ENCODE measurements around the gene CCDC175.

Gene CCDC175

DNA sequence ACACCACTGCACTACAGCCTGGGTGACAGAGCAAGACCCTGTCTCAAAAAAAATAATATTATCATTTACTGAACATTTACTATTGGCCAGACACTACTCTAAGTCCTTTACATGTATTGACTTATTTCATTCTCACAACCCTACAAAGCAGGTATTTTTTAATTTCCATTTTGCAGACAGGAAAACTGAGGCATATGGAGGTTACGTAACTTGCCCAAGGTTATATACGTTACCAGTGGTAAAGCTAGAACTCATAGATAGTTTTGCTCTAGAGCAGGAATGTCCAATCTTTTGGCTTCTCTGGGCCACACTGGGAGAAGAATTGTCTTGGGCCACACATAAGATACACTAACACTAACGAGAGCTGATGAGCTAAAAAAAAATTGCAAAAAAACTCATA is 98.1 kb downstream of the CCDC175 start:
- Histone ChIP-seq H3K9me3 (ENCODE audit: insufficient read depth, low read length, severe bottlenecking) (no peaks in the 10 kb centered on the region), H3K27me3 (ENCODE audit: insufficient read depth, low read length, poor library complexity) (no peaks in the 10 kb centered on the region), H3K27ac (ENCODE audit: low read length) (no peak overlapping the region), H3K4me2 (ENCODE audit: insufficient read depth, low read length) (no peak overlapping the region), H3K4me3 (ENCODE audit: low read depth in 1 of 2, low read length in 2 of 2) (no peak overlapping the region), H3K9ac (ENCODE audit: low read depth, low read length) (no peak overlapping the region), H3K79me2 (ENCODE audit: insufficient read depth, low read length) (peaks cover 9% of the 10 kb centered on the region; the same call in 1 of the 2 replicates), H3K4me1 (ENCODE audit: insufficient read depth, low read length) (peaks cover 29% of the 10 kb centered on the region), H2AFZ (ENCODE audit: low read depth, low read length) (no peak overlapping the region), H3K36me3 (ENCODE audit: insufficient read depth, low read length) (peaks cover 23% of the 10 kb centered on the region), H4K20me1 (ENCODE audit: insufficient read depth, low read length) (no peaks in the 10 kb centered on the region)
- no peak for ATAC-seq (ENCODE audit: insufficient read depth, low read depth)
- TF ChIP-seq EZH2 (IDR thresholded peaks at IDR 0.05; ENCODE audit: borderline replicate concordance, low read depth, low read length, severe bottlenecking): no peak
- TF ChIP-seq, protein P1, sequence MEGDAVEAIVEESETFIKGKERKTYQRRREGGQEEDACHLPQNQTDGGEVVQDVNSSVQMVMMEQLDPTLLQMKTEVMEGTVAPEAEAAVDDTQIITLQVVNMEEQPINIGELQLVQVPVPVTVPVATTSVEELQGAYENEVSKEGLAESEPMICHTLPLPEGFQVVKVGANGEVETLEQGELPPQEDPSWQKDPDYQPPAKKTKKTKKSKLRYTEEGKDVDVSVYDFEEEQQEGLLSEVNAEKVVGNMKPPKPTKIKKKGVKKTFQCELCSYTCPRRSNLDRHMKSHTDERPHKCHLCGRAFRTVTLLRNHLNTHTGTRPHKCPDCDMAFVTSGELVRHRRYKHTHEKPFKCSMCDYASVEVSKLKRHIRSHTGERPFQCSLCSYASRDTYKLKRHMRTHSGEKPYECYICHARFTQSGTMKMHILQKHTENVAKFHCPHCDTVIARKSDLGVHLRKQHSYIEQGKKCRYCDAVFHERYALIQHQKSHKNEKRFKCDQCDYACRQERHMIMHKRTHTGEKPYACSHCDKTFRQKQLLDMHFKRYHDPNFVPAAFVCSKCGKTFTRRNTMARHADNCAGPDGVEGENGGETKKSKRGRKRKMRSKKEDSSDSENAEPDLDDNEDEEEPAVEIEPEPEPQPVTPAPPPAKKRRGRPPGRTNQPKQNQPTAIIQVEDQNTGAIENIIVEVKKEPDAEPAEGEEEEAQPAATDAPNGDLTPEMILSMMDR (IDR thresholded peaks at IDR 0.05; ENCODE audit: borderline replicate concordance, extremely low read depth, low read length, poor library complexity, severe bottlenecking): no peak
- DNase-seq: no peak

DNA sequence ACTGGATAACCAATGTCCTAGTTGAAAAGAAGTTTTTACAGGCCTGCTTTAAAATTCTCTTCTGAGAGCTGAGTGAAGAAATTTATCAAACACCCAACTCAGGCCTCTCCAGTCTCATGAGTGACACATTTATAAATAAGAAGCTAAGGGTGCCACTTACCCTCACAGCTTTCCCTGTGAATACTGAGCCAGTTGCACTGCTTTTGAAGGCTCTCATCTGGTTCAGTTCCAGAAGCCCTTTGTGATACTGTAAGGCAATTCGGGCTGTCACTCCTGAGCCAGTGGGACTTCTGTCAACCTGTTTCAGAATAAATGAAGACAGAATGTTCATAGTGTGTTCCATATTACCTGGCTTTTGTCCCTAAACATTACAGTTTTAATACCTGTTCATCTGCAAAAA is 100.9 kb downstream of the CCDC175 start:
- H3K4me2 ChIP-seq (ENCODE audit: insufficient read depth, low read length): no peak overlapping the region
- peaks cover 1% of the 10 kb centered on the region; the same call in 1 of the 2 replicates for H3K4me1 ChIP-seq (ENCODE audit: insufficient read depth, low read length)
- TF ChIP-seq, protein P1 (IDR thresholded peaks at IDR 0.05; ENCODE audit: borderline replicate concordance, extremely low read depth, low read length, poor library complexity, severe bottlenecking): no peak
- TF ChIP-seq EZH2 (IDR thresholded peaks at IDR 0.05; ENCODE audit: borderline replicate concordance, low read depth, low read length, severe bottlenecking): no peak
- H3K27me3 ChIP-seq (ENCODE audit: insufficient read depth, low read length, poor library complexity): no peaks in the 10 kb centered on the region
- no peak overlapping the region for H3K9ac ChIP-seq (ENCODE audit: low read depth, low read length)
- peaks cover 23% of the 10 kb centered on the region; the same call in 1 of the 2 replicates for H3K36me3 ChIP-seq (ENCODE audit: insufficient read depth, low read length)
- no peaks in the 10 kb centered on the region for H3K79me2 ChIP-seq (ENCODE audit: insufficient read depth, low read length)
- no peaks in the 10 kb centered on the region for H4K20me1 ChIP-seq (ENCODE audit: insufficient read depth, low read length)
- no peak for DNase-seq
- H3K4me3 ChIP-seq (ENCODE audit: low read depth in 1 of 2, low read length in 2 of 2): no peak overlapping the region
- no peaks in the 10 kb centered on the region for H3K9me3 ChIP-seq (ENCODE audit: insufficient read depth, low read length, severe bottlenecking)
- no peak for ATAC-seq (ENCODE audit: insufficient read depth, low read depth)
- H2AFZ ChIP-seq (ENCODE audit: low read depth, low read length): no peak overlapping the region
- H3K27ac ChIP-seq (ENCODE audit: low read length): no peak overlapping the region

DNA sequence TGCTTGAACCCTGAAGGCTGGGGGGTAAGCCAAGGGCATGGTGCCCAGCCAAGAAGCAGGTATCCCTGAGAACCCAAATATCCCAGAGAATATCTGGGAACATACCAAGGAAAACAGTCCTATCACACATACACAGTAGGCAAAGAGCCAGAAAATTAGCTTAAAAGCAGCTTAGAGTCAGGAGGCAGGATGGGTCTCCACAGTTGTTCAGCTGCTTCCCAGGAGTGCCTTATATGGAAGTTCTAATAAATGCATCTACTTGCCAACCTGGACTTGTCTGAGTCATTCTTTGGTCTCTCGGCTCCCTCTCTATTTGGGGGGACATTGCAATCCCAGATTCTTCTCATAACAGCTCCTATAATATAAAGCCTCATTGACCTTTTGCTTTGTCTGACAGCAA is 102.4 kb downstream of the CCDC175 start:
- no peaks in the 10 kb centered on the region for H3K4me1 ChIP-seq (ENCODE audit: insufficient read depth, low read length)
- no peak overlapping the region for H3K4me3 ChIP-seq (ENCODE audit: low read depth in 1 of 2, low read length in 2 of 2)
- H3K27ac ChIP-seq (ENCODE audit: low read length): no peak overlapping the region
- no peak overlapping the region for H3K9ac ChIP-seq (ENCODE audit: low read depth, low read length)
- peaks cover 23% of the 10 kb centered on the region; the same call in 1 of the 2 replicates for H3K36me3 ChIP-seq (ENCODE audit: insufficient read depth, low read length)
- no peak for TF ChIP-seq EZH2 (IDR thresholded peaks at IDR 0.05; ENCODE audit: borderline replicate concordance, low read depth, low read length, severe bottlenecking)
- TF ChIP-seq, protein P1 (IDR thresholded peaks at IDR 0.05; ENCODE audit: borderline replicate concordance, extremely low read depth, low read length, poor library complexity, severe bottlenecking): no peak
- H3K27me3 ChIP-seq (ENCODE audit: insufficient read depth, low read length, poor library complexity): no peaks in the 10 kb centered on the region
- ATAC-seq (ENCODE audit: insufficient read depth, low read depth) (no peak), DNase-seq (no peak)
- no peaks in the 10 kb centered on the region for H3K79me2 ChIP-seq (ENCODE audit: insufficient read depth, low read length)
- no peak overlapping the region for H2AFZ ChIP-seq (ENCODE audit: low read depth, low read length)
- no peaks in the 10 kb centered on the region for H4K20me1 ChIP-seq (ENCODE audit: insufficient read depth, low read length)
- H3K9me3 ChIP-seq (ENCODE audit: insufficient read depth, low read length, severe bottlenecking): no peaks in the 10 kb centered on the region
- H3K4me2 ChIP-seq (ENCODE audit: insufficient read depth, low read length): no peak overlapping the region
